Measurements from ENCODE around the gene RRP1B. TPM values are rescaled to one million over a fixed set of nuclear protein-coding genes. Genes with fewer than 3 reads are reported as not detected.
A peak's percentile ranks its signal among the peaks of the same experiment; 100 is the strongest.

RRP1B gene
- total and polyA plus RNA-seq, 4 donors, result 7.3 to 12.6 (median 8.4) TPM

DNA sequence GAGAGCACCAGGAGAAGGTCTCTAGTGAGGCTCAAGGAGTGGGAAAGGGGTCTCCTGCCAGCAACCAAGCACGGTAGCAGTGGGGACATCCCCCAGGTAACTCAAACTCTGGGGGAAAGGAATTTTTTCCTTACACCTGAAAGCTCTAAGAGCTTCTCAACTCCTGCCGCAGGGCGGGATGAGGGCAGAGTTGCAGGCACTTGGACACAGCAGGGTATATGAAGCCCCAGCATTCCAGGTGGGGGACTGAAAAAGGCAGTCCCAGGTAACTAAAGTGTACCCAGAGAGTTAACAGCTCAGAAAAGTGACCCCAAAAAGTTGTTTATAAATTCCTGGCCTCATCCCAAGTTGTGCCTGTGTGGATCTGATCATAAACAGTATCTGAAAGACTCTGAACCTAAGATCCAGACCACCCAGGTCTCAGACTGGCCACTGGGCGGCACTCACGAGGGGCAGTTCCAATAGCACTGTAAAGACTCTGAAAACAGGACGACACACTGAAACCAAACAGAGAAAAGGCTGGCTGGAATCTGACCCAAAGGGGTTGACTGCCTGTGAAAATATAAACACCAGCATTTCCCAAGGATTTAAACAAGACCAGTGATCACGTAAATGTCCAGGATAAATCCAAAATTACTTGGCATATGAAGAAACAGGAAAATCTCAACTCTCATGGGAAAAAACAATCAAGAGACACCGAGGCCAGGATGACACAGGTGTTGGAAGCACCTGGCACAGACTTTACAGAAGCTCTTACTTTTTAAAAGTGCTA is 47.6 kb upstream of the RRP1B start:
- H3K36me3 ChIP-seq (ENCODE audit: control insufficient read depth in 4 of 4, insufficient read depth in 3 of 4, low read depth in 1 of 4, low read length in 3 of 4), result no peaks in the 10 kb centered on the region
- H3K27me3 ChIP-seq (ENCODE audit: control insufficient read depth in 4 of 4, insufficient read depth in 4 of 4, low read length in 3 of 4), result no peaks in the 10 kb centered on the region
- H3K27ac ChIP-seq (ENCODE audit: low read depth in 1 of 2, low read length in 2 of 2), result peak overlapping the region in 1 of 2 donors; percentile 31
- peak; percentile 67 for DNase-seq (ENCODE audit: low spot score)
- H3K4me3 ChIP-seq (ENCODE audit: low read depth in 1 of 3, low read length in 3 of 3), result no peak overlapping the region
- H3K9ac ChIP-seq (ENCODE audit: low read depth in 1 of 2, low read length in 2 of 2), result peak overlapping the region; percentile 5 to 34
- WGBS, result 45% methylated on average over 8 of the region's 8 CpGs
- no peaks in the 10 kb centered on the region for H3K9me3 ChIP-seq (ENCODE audit: control insufficient read depth in 4 of 4, low read length in 3 of 4)
- peaks cover 0 to 8% (median 2%) of the 10 kb centered on the region in 4 donors for H3K4me1 ChIP-seq (ENCODE audit: control insufficient read depth in 4 of 4, insufficient read depth in 4 of 4, low read length in 3 of 4)
- TF ChIP-seq REST (IDR thresholded peaks at IDR 0.05) (peak; percentile 32), MAX (IDR thresholded peaks at IDR 0.05) (no peak), NR2F2 (IDR thresholded peaks at IDR 0.05) (peak; percentile 33), EGR1 (IDR thresholded peaks at IDR 0.05; ENCODE audit: low read depth in 2 of 2) (no peak), RAD21 (IDR thresholded peaks at IDR 0.05) (peak; percentile 79 to 88), JUND (IDR thresholded peaks at IDR 0.05) (no peak), SP1 (IDR thresholded peaks at IDR 0.05) (peak; percentile 45), HNF4G (IDR thresholded peaks at IDR 0.05) (peak; percentile 13), RXRA (IDR thresholded peaks at IDR 0.05) (peak; percentile 30 to 53), HNF4A (conservative IDR thresholded peaks at IDR 0.05) (peak; percentile 39 to 56)
- TF ChIP-seq, protein P1, sequence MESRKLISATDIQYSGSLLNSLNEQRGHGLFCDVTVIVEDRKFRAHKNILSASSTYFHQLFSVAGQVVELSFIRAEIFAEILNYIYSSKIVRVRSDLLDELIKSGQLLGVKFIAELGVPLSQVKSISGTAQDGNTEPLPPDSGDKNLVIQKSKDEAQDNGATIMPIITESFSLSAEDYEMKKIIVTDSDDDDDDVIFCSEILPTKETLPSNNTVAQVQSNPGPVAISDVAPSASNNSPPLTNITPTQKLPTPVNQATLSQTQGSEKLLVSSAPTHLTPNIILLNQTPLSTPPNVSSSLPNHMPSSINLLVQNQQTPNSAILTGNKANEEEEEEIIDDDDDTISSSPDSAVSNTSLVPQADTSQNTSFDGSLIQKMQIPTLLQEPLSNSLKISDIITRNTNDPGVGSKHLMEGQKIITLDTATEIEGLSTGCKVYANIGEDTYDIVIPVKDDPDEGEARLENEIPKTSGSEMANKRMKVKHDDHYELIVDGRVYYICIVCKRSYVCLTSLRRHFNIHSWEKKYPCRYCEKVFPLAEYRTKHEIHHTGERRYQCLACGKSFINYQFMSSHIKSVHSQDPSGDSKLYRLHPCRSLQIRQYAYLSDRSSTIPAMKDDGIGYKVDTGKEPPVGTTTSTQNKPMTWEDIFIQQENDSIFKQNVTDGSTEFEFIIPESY (IDR thresholded peaks at IDR 0.05), result no peak
- TF ChIP-seq, protein P2, sequence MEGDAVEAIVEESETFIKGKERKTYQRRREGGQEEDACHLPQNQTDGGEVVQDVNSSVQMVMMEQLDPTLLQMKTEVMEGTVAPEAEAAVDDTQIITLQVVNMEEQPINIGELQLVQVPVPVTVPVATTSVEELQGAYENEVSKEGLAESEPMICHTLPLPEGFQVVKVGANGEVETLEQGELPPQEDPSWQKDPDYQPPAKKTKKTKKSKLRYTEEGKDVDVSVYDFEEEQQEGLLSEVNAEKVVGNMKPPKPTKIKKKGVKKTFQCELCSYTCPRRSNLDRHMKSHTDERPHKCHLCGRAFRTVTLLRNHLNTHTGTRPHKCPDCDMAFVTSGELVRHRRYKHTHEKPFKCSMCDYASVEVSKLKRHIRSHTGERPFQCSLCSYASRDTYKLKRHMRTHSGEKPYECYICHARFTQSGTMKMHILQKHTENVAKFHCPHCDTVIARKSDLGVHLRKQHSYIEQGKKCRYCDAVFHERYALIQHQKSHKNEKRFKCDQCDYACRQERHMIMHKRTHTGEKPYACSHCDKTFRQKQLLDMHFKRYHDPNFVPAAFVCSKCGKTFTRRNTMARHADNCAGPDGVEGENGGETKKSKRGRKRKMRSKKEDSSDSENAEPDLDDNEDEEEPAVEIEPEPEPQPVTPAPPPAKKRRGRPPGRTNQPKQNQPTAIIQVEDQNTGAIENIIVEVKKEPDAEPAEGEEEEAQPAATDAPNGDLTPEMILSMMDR (IDR thresholded peaks at IDR 0.05; ENCODE audit: low read depth, low read length, missing input control), result peak; percentile 69

Measured in liver (tissue), 9 donors.